ENCODE results near the gene CNTN5.
"Not testable (repeated sequence)": the region's sequence is repeated elsewhere in the genome, so short reads cannot be mapped to it uniquely, and the experiment has no call there.

The CNTN5 gene

GRCh38 chr11:100257238-100257803, 1236.6 kb downstream of the CNTN5 start:
- not testable (repeated sequence) for H3K4me3 ChIP-seq (ENCODE audit: low read length in 2 of 2); H3K9me3 ChIP-seq (ENCODE audit: control insufficient read depth in 2 of 2, low read length in 2 of 2); H3K27ac ChIP-seq (ENCODE audit: low read depth in 2 of 2, low read length in 2 of 2); H3K36me3 ChIP-seq (ENCODE audit: control insufficient read depth in 2 of 2, insufficient read depth in 2 of 2, low read length in 2 of 2); H3K9ac ChIP-seq (ENCODE audit: low read depth in 1 of 2, low read length in 2 of 2); H3K27me3 ChIP-seq (ENCODE audit: control insufficient read depth in 2 of 2, insufficient read depth in 2 of 2, low read length in 2 of 2); H3K4me1 ChIP-seq (ENCODE audit: control insufficient read depth in 2 of 2, insufficient read depth in 2 of 2, low read length in 2 of 2)

GRCh38 chr11:100269516-100269915, 1248.8 kb downstream of the CNTN5 start:
- no peak overlapping the region for H3K4me3 ChIP-seq (ENCODE audit: low read length in 2 of 2)
- H3K9ac ChIP-seq (ENCODE audit: low read depth in 1 of 2, low read length in 2 of 2): no peak overlapping the region
- H3K27me3 ChIP-seq (ENCODE audit: control insufficient read depth in 2 of 2, insufficient read depth in 2 of 2, low read length in 2 of 2): no peaks in the 10 kb centered on the region
- H3K27ac ChIP-seq (ENCODE audit: low read depth in 2 of 2, low read length in 2 of 2): no peak overlapping the region
- H3K36me3 ChIP-seq (ENCODE audit: control insufficient read depth in 2 of 2, insufficient read depth in 2 of 2, low read length in 2 of 2): no peaks in the 10 kb centered on the region
- H3K9me3 ChIP-seq (ENCODE audit: control insufficient read depth in 2 of 2, low read length in 2 of 2): peaks cover under 1 to 2% of the 10 kb centered on the region in 2 donors
- H3K4me1 ChIP-seq (ENCODE audit: control insufficient read depth in 2 of 2, insufficient read depth in 2 of 2, low read length in 2 of 2): no peaks in the 10 kb centered on the region

- Histone ChIP-seq H3K27ac (ENCODE audit: low read depth in 2 of 2, low read length in 2 of 2) (no peak overlapping the region), H3K4me1 (ENCODE audit: control insufficient read depth in 2 of 2, insufficient read depth in 2 of 2, low read length in 2 of 2) (no peaks in the 10 kb centered on the region), H3K9me3 (ENCODE audit: control insufficient read depth in 2 of 2, low read length in 2 of 2) (no peaks in the 10 kb centered on the region), H3K36me3 (ENCODE audit: control insufficient read depth in 2 of 2, insufficient read depth in 2 of 2, low read length in 2 of 2) (no peaks in the 10 kb centered on the region), H3K27me3 (ENCODE audit: control insufficient read depth in 2 of 2, insufficient read depth in 2 of 2, low read length in 2 of 2) (no peaks in the 10 kb centered on the region), H3K4me3 (ENCODE audit: low read length in 2 of 2) (no peak overlapping the region), H3K9ac (ENCODE audit: low read depth in 1 of 2, low read length in 2 of 2) (no peak overlapping the region)
These were observed 1252.5 kb downstream of the CNTN5 start for GRCh38 chr11:100273066-100273815.

- not testable (repeated sequence) for H3K36me3 ChIP-seq (ENCODE audit: control insufficient read depth in 2 of 2, insufficient read depth in 2 of 2, low read length in 2 of 2); H3K9me3 ChIP-seq (ENCODE audit: control insufficient read depth in 2 of 2, low read length in 2 of 2); H3K9ac ChIP-seq (ENCODE audit: low read depth in 1 of 2, low read length in 2 of 2); H3K27me3 ChIP-seq (ENCODE audit: control insufficient read depth in 2 of 2, insufficient read depth in 2 of 2, low read length in 2 of 2); H3K4me1 ChIP-seq (ENCODE audit: control insufficient read depth in 2 of 2, insufficient read depth in 2 of 2, low read length in 2 of 2); H3K27ac ChIP-seq (ENCODE audit: low read depth in 2 of 2, low read length in 2 of 2); H3K4me3 ChIP-seq (ENCODE audit: low read length in 2 of 2)
These were observed 1253.7 kb downstream of the CNTN5 start for GRCh38 chr11:100274466-100274865.

DNA sequence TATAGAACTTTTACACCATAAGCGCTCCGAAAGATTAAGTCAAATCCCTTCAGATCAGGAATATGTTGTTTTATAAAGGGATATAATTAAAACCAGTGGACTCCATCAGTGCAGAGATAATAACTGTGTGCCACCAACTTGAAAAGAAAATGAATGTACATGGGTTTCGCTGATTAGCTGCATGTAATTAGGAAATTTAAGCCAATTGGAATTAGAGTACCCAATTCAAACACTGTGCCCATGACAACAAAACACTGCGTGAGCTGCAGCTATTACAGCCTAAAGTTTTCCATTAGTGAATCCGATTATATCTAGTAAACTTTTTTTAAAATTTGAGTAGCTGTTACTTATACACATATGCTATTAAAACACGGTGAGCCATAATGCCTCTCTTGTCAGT, 1274.0 kb downstream of the CNTN5 start:
- Histone ChIP-seq H3K4me1 (ENCODE audit: control insufficient read depth in 2 of 2, insufficient read depth in 2 of 2, low read length in 2 of 2) (no peaks in the 10 kb centered on the region), H3K9me3 (ENCODE audit: control insufficient read depth in 2 of 2, low read length in 2 of 2) (no peaks in the 10 kb centered on the region), H3K27me3 (ENCODE audit: control insufficient read depth in 2 of 2, insufficient read depth in 2 of 2, low read length in 2 of 2) (no peaks in the 10 kb centered on the region), H3K27ac (ENCODE audit: low read depth in 2 of 2, low read length in 2 of 2) (no peak overlapping the region), H3K36me3 (ENCODE audit: control insufficient read depth in 2 of 2, insufficient read depth in 2 of 2, low read length in 2 of 2) (no peaks in the 10 kb centered on the region), H3K4me3 (ENCODE audit: low read length in 2 of 2) (no peak overlapping the region), H3K9ac (ENCODE audit: low read depth in 1 of 2, low read length in 2 of 2) (no peak overlapping the region)

GRCh38 chr11:100296051-100296679, 1275.4 kb downstream of the CNTN5 start:
- Histone ChIP-seq H3K36me3 (ENCODE audit: control insufficient read depth in 2 of 2, insufficient read depth in 2 of 2, low read length in 2 of 2) (no peaks in the 10 kb centered on the region), H3K9ac (ENCODE audit: low read depth in 1 of 2, low read length in 2 of 2) (no peak overlapping the region), H3K27ac (ENCODE audit: low read depth in 2 of 2, low read length in 2 of 2) (no peak overlapping the region), H3K9me3 (ENCODE audit: control insufficient read depth in 2 of 2, low read length in 2 of 2) (no peaks in the 10 kb centered on the region), H3K27me3 (ENCODE audit: control insufficient read depth in 2 of 2, insufficient read depth in 2 of 2, low read length in 2 of 2) (no peaks in the 10 kb centered on the region), H3K4me3 (ENCODE audit: low read length in 2 of 2) (no peak overlapping the region), H3K4me1 (ENCODE audit: control insufficient read depth in 2 of 2, insufficient read depth in 2 of 2, low read length in 2 of 2) (no peaks in the 10 kb centered on the region)

DNA sequence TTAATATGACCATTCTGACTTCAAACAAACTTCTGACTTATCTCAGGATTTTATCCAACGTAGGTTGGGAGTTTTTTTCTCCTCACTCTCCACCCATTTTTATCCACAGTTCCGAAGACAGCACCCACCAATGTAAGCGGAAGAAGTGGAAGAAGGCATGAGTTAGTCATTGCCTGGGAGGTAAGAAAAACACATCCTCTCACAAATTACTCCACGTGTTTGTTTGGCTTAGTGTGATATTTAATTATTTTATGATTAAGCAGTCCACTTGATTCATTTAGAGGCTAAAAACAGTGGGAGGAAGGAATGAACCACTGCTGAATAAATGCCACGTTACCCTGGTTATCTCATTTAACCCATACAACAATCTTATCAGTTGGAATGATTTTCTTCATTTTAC, 1276.8 kb downstream of the CNTN5 start:
- no peaks in the 10 kb centered on the region for H3K4me1 ChIP-seq (ENCODE audit: control insufficient read depth in 2 of 2, insufficient read depth in 2 of 2, low read length in 2 of 2)
- H3K27me3 ChIP-seq (ENCODE audit: control insufficient read depth in 2 of 2, insufficient read depth in 2 of 2, low read length in 2 of 2): no peaks in the 10 kb centered on the region
- no peak overlapping the region for H3K9ac ChIP-seq (ENCODE audit: low read depth in 1 of 2, low read length in 2 of 2)
- no peak overlapping the region for H3K4me3 ChIP-seq (ENCODE audit: low read length in 2 of 2)
- no peaks in the 10 kb centered on the region for H3K9me3 ChIP-seq (ENCODE audit: control insufficient read depth in 2 of 2, low read length in 2 of 2)
- H3K36me3 ChIP-seq (ENCODE audit: control insufficient read depth in 2 of 2, insufficient read depth in 2 of 2, low read length in 2 of 2): no peaks in the 10 kb centered on the region
- no peak overlapping the region for H3K27ac ChIP-seq (ENCODE audit: low read depth in 2 of 2, low read length in 2 of 2)

DNA sequence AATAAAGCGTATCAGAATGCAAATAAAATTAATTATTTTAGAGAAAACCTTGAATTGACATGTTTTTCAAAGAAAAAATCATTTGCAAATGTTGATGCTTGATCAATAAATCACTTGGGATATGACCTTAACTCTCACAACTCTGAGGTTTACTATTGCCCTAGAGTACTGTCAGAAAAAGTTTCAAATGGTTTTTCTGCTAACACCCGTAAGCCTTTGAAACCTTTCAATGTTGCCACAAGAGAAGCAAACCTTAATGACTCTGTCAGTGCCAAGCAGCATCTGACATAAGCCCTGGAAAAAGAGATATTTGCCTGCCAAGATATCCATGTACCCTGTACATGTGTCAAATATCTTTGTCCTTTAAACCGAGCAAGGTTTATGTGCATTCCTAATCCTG, 1282.1 kb downstream of the CNTN5 start:
- no peaks in the 10 kb centered on the region for H3K4me1 ChIP-seq (ENCODE audit: control insufficient read depth in 2 of 2, insufficient read depth in 2 of 2, low read length in 2 of 2)
- no peaks in the 10 kb centered on the region for H3K27me3 ChIP-seq (ENCODE audit: control insufficient read depth in 2 of 2, insufficient read depth in 2 of 2, low read length in 2 of 2)
- H3K9me3 ChIP-seq (ENCODE audit: control insufficient read depth in 2 of 2, low read length in 2 of 2): no peaks in the 10 kb centered on the region
- no peak overlapping the region for H3K9ac ChIP-seq (ENCODE audit: low read depth in 1 of 2, low read length in 2 of 2)
- H3K4me3 ChIP-seq (ENCODE audit: low read length in 2 of 2): no peak overlapping the region
- H3K36me3 ChIP-seq (ENCODE audit: control insufficient read depth in 2 of 2, insufficient read depth in 2 of 2, low read length in 2 of 2): no peaks in the 10 kb centered on the region
- H3K27ac ChIP-seq (ENCODE audit: low read depth in 2 of 2, low read length in 2 of 2): no peak overlapping the region

- H3K27me3 ChIP-seq (ENCODE audit: control insufficient read depth in 2 of 2, insufficient read depth in 2 of 2, low read length in 2 of 2): no peaks in the 10 kb centered on the region
- no peaks in the 10 kb centered on the region for H3K36me3 ChIP-seq (ENCODE audit: control insufficient read depth in 2 of 2, insufficient read depth in 2 of 2, low read length in 2 of 2)
- H3K9me3 ChIP-seq (ENCODE audit: control insufficient read depth in 2 of 2, low read length in 2 of 2): no peaks in the 10 kb centered on the region
- no peaks in the 10 kb centered on the region for H3K4me1 ChIP-seq (ENCODE audit: control insufficient read depth in 2 of 2, insufficient read depth in 2 of 2, low read length in 2 of 2)
- H3K9ac ChIP-seq (ENCODE audit: low read depth in 1 of 2, low read length in 2 of 2): no peak overlapping the region
- no peak overlapping the region for H3K27ac ChIP-seq (ENCODE audit: low read depth in 2 of 2, low read length in 2 of 2)
- H3K4me3 ChIP-seq (ENCODE audit: low read length in 2 of 2): no peak overlapping the region
These were observed 1283.1 kb downstream of the CNTN5 start for GRCh38 chr11:100303897-100304296.

DNA sequence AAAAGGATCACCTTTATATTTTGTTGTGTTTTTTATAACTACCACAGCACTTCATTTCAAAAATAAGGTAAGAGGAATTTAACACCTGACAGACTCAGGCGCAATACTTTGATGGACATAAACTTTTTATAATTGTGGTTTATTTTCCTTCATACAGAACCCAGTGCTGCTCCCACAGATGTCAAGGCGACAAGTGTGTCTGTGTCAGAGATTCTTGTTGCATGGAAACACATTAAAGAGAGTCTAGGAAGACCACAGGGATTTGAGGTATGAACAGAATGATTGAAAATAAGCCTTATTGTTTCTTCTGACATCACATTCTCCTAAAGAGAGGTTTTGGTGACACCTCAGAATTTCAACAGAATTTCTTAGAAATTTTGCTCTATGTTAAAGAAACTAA, 1287.5 kb downstream of the CNTN5 start:
- Histone ChIP-seq H3K36me3 (ENCODE audit: control insufficient read depth in 2 of 2, insufficient read depth in 2 of 2, low read length in 2 of 2) (no peaks in the 10 kb centered on the region), H3K4me1 (ENCODE audit: control insufficient read depth in 2 of 2, insufficient read depth in 2 of 2, low read length in 2 of 2) (no peaks in the 10 kb centered on the region), H3K27ac (ENCODE audit: low read depth in 2 of 2, low read length in 2 of 2) (no peak overlapping the region), H3K27me3 (ENCODE audit: control insufficient read depth in 2 of 2, insufficient read depth in 2 of 2, low read length in 2 of 2) (no peaks in the 10 kb centered on the region), H3K4me3 (ENCODE audit: low read length in 2 of 2) (no peak overlapping the region), H3K9ac (ENCODE audit: low read depth in 1 of 2, low read length in 2 of 2) (no peak overlapping the region), H3K9me3 (ENCODE audit: control insufficient read depth in 2 of 2, low read length in 2 of 2) (no peaks in the 10 kb centered on the region)
